CD4-positive, CD25-positive, alpha-beta regulatory T cell (primary cell): ENCODE data around the gene PLCH1. TPM values are rescaled to one million over a fixed set of nuclear protein-coding genes. Genes with fewer than 3 reads are reported as not detected.

Source experiments
- ATAC-seq, 2 donors: fragments of 150-1000 bp; cut with Tn5 transposase; one replicate each; pipeline ENCODE4 v1.10.0; 2021; ENCODE audit warnings: low read depth in 2 of 2, moderate number of reproducible peaks in 2 of 2, moderate library complexity in 1 of 2
- DNase-seq, 3 donors: peaks; one replicate each; pipeline versions ENCODE4 v3.0.0 to v3.0.0-alpha.2; 2012 to 2022; ENCODE audit warnings: mixed read lengths in 1 of 3
- H3K27ac ChIP-seq: one replicate; pipeline ENCODE4 v1.7.0; 2013; ENCODE audit warnings: mild to moderate bottlenecking, low read length; ENCODE audit not compliant: insufficient read depth, poor library complexity, severe bottlenecking
- H3K27me3 ChIP-seq: one replicate; pipeline ENCODE4 v1.7.0; 2013; ENCODE audit warnings: low read length; ENCODE audit not compliant: control insufficient read depth, insufficient read depth
- H3K36me3 ChIP-seq: one replicate; pipeline ENCODE4 v1.7.0; 2013; ENCODE audit warnings: mild to moderate bottlenecking, low read length, moderate library complexity; ENCODE audit not compliant: control insufficient read depth, insufficient read depth
- H3K4me1 ChIP-seq: 2 replicates; pipeline ENCODE4 v1.7.0; 2013; ENCODE audit warnings: mild to moderate bottlenecking, low read length; ENCODE audit not compliant: insufficient read depth, control insufficient read depth, poor library complexity, severe bottlenecking
- H3K4me3 ChIP-seq: one replicate; pipeline ENCODE4 v1.7.0; 2013; ENCODE audit warnings: low read depth, mild to moderate bottlenecking, low read length, moderate library complexity
- H3K9me3 ChIP-seq, 2 experiments: 1 replicate in 1 of 2; 2 replicates in 1 of 2; pipeline ENCODE4 v1.7.0; 2013; ENCODE audit warnings: low read length in 2 of 2, mild to moderate bottlenecking in 1 of 2, moderate library complexity in 1 of 2; ENCODE audit not compliant: control insufficient read depth in 2 of 2
- H3K27ac Mint-ChIP-seq, 3 donors: one replicate each; pipeline ENCODE4 v1.8.0; 2020 to 2022; ENCODE audit warnings: mild to moderate bottlenecking in 3 of 3, mixed read lengths in 3 of 3, moderate library complexity in 2 of 3
- H3K27me3 Mint-ChIP-seq: one replicate; pipeline ENCODE4 v1.8.0; 2022; ENCODE audit warnings: mild to moderate bottlenecking, mixed read lengths
- H3K36me3 Mint-ChIP-seq: one replicate; pipeline ENCODE4 v1.8.0; 2020; ENCODE audit warnings: mixed read lengths
- H3K4me1 Mint-ChIP-seq, 4 donors: one replicate each; pipeline ENCODE4 v1.8.0; 2020 to 2022; ENCODE audit warnings: mixed read lengths in 4 of 4, mild to moderate bottlenecking in 1 of 4
- H3K4me3 Mint-ChIP-seq, 4 donors: one replicate each; pipeline ENCODE4 v1.8.0; 2020 to 2022; ENCODE audit warnings: mild to moderate bottlenecking in 4 of 4, mixed read lengths in 4 of 4, moderate library complexity in 3 of 4
- H3K9me3 Mint-ChIP-seq, 7 donors: one replicate each; pipeline ENCODE4 v1.8.0; 2020 to 2022; ENCODE audit warnings: mixed read lengths in 7 of 7, mild to moderate bottlenecking in 3 of 7, moderate library complexity in 2 of 7
- polyA plus RNA-seq, 4 donors: library from polyadenylated mRNA; unstranded; fragments of 300-500 nt; fragmentation: Illumina TruSeq; gene quantifications; one replicate each; pipeline ENCODE4 v1.2.3, GENCODE V29; 2021
- total RNA-seq: library from RNA; stranded (reverse); gene quantifications from one replicate; pipeline ENCODE4 v1.2.3, GENCODE V29; 2022

PLCH1 gene
- total and polyA plus RNA-seq, 5 donors from 2014 or later, result 0.05 to 0.12 TPM; not detected in 3

DNA sequence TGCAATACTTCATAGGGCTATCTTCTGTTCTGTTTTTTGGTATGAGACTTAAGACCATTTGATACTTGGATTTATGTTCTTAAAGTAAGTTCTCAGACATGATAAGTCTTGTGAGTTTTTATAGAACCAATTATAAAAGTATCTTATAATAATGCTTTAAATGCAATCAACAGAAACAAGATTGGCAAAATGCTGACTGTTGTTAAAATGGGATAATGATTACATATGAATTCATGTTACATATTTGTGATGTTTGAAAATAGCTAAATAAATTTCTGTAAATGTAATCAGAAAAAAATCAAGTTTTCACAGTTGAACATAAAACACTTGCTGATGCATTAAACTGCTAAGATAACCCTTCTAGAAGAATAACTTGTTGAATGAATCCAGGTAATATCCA is 148.3 kb downstream of the PLCH1 start:
- H3K4me1 Mint-ChIP-seq, result no peaks in the 10 kb centered on the region
- no peaks in the 10 kb centered on the region for H3K27me3 Mint-ChIP-seq
- peaks cover 0 to 2% (median 0%) of the 10 kb centered on the region in 7 donors for H3K9me3 Mint-ChIP-seq
- no peak for ATAC-seq
- Histone ChIP-seq H3K36me3 (no peaks in the 10 kb centered on the region), H3K4me1 (no peaks in the 10 kb centered on the region), H3K9me3 (no peaks in the 10 kb centered on the region), H3K27me3 (no peaks in the 10 kb centered on the region), H3K27ac (no peak overlapping the region), H3K4me3 (no peak overlapping the region)
- no peak for DNase-seq
- H3K27ac Mint-ChIP-seq, result no peak overlapping the region
- no peaks in the 10 kb centered on the region for H3K36me3 Mint-ChIP-seq
- no peak overlapping the region for H3K4me3 Mint-ChIP-seq

DNA sequence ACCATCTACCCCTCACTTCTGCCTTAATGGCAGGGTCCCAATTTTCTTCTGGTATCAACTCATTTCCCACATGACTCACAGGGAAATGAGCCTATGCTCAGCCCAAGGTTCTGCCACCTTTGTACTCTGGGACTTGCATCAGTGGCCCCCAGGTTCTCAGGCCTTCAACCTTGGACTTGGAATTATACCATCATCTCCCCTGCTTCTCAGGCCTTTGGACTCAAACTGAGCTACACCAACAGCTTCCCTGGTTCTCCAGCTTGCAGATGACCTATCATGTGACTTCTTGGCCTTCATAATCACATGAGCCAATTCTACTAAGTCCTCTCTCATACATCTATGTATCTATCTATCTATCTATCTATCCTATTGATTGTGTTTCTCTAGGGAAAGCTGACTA is 149.5 kb downstream of the PLCH1 start:
- Mint-ChIP-seq H3K27ac (no peak overlapping the region), H3K4me3 (no peak overlapping the region), H3K36me3 (no peaks in the 10 kb centered on the region), H3K27me3 (no peaks in the 10 kb centered on the region), H3K9me3 (peaks cover 0 to 3% (median 0%) of the 10 kb centered on the region in 7 donors), H3K4me1 (no peaks in the 10 kb centered on the region)
- Histone ChIP-seq H3K4me3 (no peak overlapping the region), H3K4me1 (no peaks in the 10 kb centered on the region), H3K27me3 (no peaks in the 10 kb centered on the region), H3K9me3 (no peaks in the 10 kb centered on the region), H3K27ac (no peak overlapping the region), H3K36me3 (no peaks in the 10 kb centered on the region)
- ATAC-seq (no peak), DNase-seq (no peak)

DNA sequence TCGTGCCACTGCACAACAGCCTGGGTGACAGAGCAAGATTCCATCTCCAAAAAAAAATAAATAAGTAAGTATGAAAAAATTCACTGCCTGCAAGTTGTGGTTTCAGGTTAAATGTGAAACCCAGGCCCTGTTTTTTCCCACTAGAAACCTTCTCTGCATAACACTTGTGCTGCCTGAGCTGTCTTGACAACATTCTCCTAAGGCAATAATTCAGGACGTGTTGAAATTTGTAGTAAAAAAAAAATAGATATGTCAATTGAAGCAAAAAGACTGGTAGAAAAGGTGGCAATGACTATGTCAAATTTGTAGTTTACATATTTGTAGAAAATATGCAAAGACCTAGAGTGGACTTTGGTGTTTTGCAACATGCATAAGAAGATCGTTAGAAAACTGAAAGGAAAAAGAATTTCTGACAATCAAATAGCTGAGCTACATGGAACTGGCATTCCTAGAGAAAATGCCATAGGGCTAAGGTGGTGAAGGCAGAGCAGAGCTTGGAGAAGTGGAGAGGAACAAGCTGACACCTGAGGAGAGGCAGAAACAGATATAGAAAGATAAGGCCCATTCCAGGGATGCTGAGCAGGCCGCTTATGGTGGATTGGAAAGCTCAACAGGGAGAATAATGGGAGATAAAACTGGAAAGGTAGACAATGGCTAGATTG is 150.2 kb downstream of the PLCH1 start:
- no peaks in the 10 kb centered on the region for H3K4me1 Mint-ChIP-seq
- no peaks in the 10 kb centered on the region for H3K9me3 ChIP-seq
- peaks cover 0 to 2% (median 0%) of the 10 kb centered on the region in 7 donors for H3K9me3 Mint-ChIP-seq
- no peaks in the 10 kb centered on the region for H3K27me3 Mint-ChIP-seq
- no peak overlapping the region for H3K27ac Mint-ChIP-seq
- H3K36me3 ChIP-seq, result no peaks in the 10 kb centered on the region
- no peaks in the 10 kb centered on the region for H3K27me3 ChIP-seq
- no peak overlapping the region for H3K4me3 ChIP-seq
- H3K27ac ChIP-seq, result no peak overlapping the region
- H3K4me1 ChIP-seq, result no peaks in the 10 kb centered on the region
- no peak for DNase-seq
- no peak for ATAC-seq
- H3K36me3 Mint-ChIP-seq, result no peaks in the 10 kb centered on the region
- H3K4me3 Mint-ChIP-seq, result no peak overlapping the region

DNA sequence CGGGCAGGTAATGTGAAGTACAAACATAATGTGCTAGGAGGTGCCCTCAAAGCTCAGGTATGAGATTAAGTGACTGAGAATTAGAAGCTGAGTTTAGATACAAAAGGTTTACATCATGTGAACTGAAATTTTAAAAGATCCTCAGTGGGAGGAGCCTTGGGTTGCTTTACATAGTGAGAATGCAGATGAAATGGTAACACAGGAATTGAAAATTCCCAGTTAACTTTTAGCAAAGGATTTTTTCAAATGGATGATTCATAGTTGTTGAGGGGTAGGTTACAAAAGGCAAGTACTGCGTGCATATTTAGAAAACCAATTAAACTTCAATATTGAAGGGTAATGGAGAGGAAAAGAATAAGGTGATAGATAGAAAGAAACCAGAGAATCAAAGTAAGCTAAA is 157.3 kb downstream of the PLCH1 start:
- H3K36me3 ChIP-seq, result no peaks in the 10 kb centered on the region
- no peaks in the 10 kb centered on the region for H3K4me1 ChIP-seq
- no peak overlapping the region for H3K27ac Mint-ChIP-seq
- H3K27me3 ChIP-seq, result peaks cover 2% of the 10 kb centered on the region
- DNase-seq, result no peak
- H3K9me3 Mint-ChIP-seq, result peaks cover 0 to 3% (median 0%) of the 10 kb centered on the region in 7 donors
- H3K4me1 Mint-ChIP-seq, result no peaks in the 10 kb centered on the region
- H3K36me3 Mint-ChIP-seq, result no peaks in the 10 kb centered on the region
- no peak overlapping the region for H3K4me3 ChIP-seq
- peak overlapping the region in 1 of 4 donors; percentile 5 for H3K4me3 Mint-ChIP-seq
- no peak for ATAC-seq
- no peak overlapping the region for H3K27ac ChIP-seq
- H3K27me3 Mint-ChIP-seq, result no peaks in the 10 kb centered on the region
- H3K9me3 ChIP-seq, result no peaks in the 10 kb centered on the region

DNA sequence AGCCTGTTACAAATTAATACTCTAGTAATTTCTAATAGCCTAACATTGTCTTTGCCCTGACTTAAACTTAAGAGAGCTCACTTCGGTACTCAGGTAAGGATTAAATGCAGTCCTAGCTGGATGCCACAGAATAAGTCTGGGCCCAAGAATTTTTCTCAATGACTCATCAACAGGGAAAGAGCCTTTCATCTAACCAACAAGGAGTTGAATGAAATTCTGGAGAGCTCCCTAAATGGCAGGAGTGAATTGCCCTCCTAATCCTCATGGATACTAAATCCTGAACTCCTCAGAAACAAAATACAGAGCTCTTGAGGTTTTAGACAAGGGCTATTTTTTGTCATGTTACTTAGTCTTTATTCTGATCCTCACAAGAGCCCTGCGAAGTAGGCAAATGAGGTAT is 159.5 kb downstream of the PLCH1 start:
- ATAC-seq, result no peak
- DNase-seq, result no peak

DNA sequence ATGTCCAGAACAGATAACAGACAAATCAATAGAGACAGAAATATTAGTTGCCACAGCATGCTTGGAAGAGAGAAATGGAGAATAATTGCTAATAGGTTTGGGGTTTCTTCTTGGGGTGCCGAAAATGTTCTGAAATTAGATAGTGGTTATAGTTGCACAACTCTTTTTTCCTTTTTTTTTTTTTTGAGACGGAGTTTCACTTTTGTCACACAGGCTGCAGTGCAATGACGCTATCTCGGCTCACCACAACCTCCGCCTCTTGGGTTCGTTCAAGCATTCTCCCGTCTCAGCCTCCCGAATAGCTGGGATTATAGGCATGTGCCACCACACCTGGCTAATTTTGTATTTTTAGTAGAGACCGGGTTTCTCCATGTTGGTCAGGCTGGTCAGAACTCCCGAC is 163.3 kb downstream of the PLCH1 start:
- Mint-ChIP-seq H3K9me3 (peaks cover 0 to 4% (median 0%) of the 10 kb centered on the region in 7 donors), H3K4me3 (peak overlapping the region in 2 of 4 donors; percentile 1 to 65), H3K36me3 (no peaks in the 10 kb centered on the region), H3K27me3 (peaks cover 7% of the 10 kb centered on the region), H3K27ac (no peak overlapping the region), H3K4me1 (peaks cover 0 to 6% (median 0%) of the 10 kb centered on the region in 4 donors)
- peaks cover 6% of the 10 kb centered on the region for H3K4me1 ChIP-seq
- no peaks in the 10 kb centered on the region for H3K36me3 ChIP-seq
- H3K27ac ChIP-seq, result no peak overlapping the region
- peak overlapping the region; percentile 11 for H3K4me3 ChIP-seq
- no peak for ATAC-seq
- DNase-seq, result peak in 2 of 3 donors; percentile 8 to 34
- H3K27me3 ChIP-seq, result peaks cover 2% of the 10 kb centered on the region
- no peaks in the 10 kb centered on the region for H3K9me3 ChIP-seq

More for the DNA sequence above, 159.5 kb downstream of the PLCH1 start:
- peaks cover 6% of the 10 kb centered on the region for H3K4me1 ChIP-seq
- Mint-ChIP-seq H3K27me3 (peaks cover 7% of the 10 kb centered on the region), H3K9me3 (peaks cover 0 to 4% (median 0%) of the 10 kb centered on the region in 7 donors), H3K36me3 (no peaks in the 10 kb centered on the region), H3K4me3 (no peak overlapping the region), H3K4me1 (peaks cover 0 to 6% (median 0%) of the 10 kb centered on the region in 4 donors), H3K27ac (no peak overlapping the region)
- H3K36me3 ChIP-seq, result no peaks in the 10 kb centered on the region
- no peak overlapping the region for H3K27ac ChIP-seq
- H3K4me3 ChIP-seq, result no peak overlapping the region
- H3K27me3 ChIP-seq, result peaks cover 2% of the 10 kb centered on the region
- H3K9me3 ChIP-seq, result no peaks in the 10 kb centered on the region

DNA sequence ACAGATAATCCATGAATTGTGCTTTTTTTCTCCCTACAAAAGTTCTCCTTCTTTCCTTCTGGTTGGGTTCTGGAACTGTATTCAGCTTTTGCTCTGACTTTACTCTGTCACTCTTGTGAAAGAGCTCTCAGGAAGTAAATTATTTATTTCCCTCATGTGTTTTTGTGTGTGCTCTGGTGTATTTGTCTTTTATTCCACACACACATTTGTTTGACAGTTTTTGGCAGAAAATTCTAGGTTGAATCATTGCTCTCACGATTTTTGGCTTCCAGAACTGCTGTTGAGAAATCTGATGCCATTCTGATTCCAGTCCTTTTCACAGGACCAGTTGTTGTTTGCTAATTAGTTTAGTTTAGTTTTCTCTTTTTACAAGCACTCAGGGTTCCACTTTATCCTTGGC is 172.8 kb downstream of the PLCH1 start:
- peaks cover 5% of the 10 kb centered on the region for H3K27me3 Mint-ChIP-seq
- no peaks in the 10 kb centered on the region for H3K36me3 Mint-ChIP-seq
- H3K36me3 ChIP-seq, result no peaks in the 10 kb centered on the region
- H3K4me1 Mint-ChIP-seq, result no peaks in the 10 kb centered on the region
- H3K27ac Mint-ChIP-seq, result no peak overlapping the region
- peaks cover 0 to 3% (median 0%) of the 10 kb centered on the region in 7 donors for H3K9me3 Mint-ChIP-seq
- H3K27me3 ChIP-seq, result no peaks in the 10 kb centered on the region
- H3K9me3 ChIP-seq, result no peaks in the 10 kb centered on the region
- H3K4me1 ChIP-seq, result no peaks in the 10 kb centered on the region
- no peak overlapping the region for H3K27ac ChIP-seq
- H3K4me3 Mint-ChIP-seq, result peak overlapping the region in 1 of 4 donors; percentile 32
- ATAC-seq (no peak), DNase-seq (no peak)
- no peak overlapping the region for H3K4me3 ChIP-seq

DNA sequence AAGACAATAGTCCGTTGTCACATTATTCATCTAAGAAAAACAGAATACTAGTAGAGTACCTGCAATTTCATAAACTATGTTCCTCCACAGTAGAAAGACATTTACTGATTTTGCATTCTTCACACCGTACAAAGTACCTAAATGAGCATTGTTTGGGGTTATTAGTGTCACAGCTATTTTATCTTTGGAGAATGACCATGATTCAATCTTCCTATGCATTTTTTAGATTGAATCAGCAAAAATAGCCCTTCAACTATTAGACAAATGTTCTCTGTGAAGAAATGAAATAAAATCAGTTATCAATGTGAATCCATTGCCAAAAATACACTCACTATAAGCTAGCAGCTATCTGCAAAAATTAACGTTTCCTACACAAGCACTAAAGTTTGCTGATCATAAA is 176.6 kb downstream of the PLCH1 start:
- Mint-ChIP-seq H3K27me3 (no peaks in the 10 kb centered on the region), H3K4me3 (no peak overlapping the region), H3K27ac (no peak overlapping the region), H3K4me1 (no peaks in the 10 kb centered on the region), H3K9me3 (peaks cover 0 to 2% (median 0%) of the 10 kb centered on the region in 7 donors), H3K36me3 (no peaks in the 10 kb centered on the region)
- no peaks in the 10 kb centered on the region for H3K4me1 ChIP-seq
- H3K36me3 ChIP-seq, result no peaks in the 10 kb centered on the region
- H3K4me3 ChIP-seq, result no peak overlapping the region
- ATAC-seq (no peak), DNase-seq (no peak)
- no peaks in the 10 kb centered on the region for H3K27me3 ChIP-seq
- H3K9me3 ChIP-seq, result no peaks in the 10 kb centered on the region
- H3K27ac ChIP-seq, result no peak overlapping the region
